IMR-90 (cell line): ENCODE data around the gene GPR137. TPM values are rescaled to one million over a fixed set of nuclear protein-coding genes. Genes with fewer than 3 reads are reported as not detected.

Experiments
- ATAC-seq: fragments of 200-7000 bp; cut with Tn5 transposase; 2 replicates; pipeline ENCODE4 v1.9.1; 2020; ENCODE audit warnings: low read depth, mild to moderate bottlenecking, moderate library complexity
- BruUV-seq: library from RNA; stranded (reverse); fragments of 400-500 nt; replicated peaks from 2 replicates; lab custom pipeline; 2021; lab: Mats Ljungman, UMichigan
- CTCF ChIA-PET: fragments of 300-600 bp; formaldehyde crosslinking; extraction: SDS; loops from one replicate; lab custom pipeline; 2021; ENCODE audit warnings: antibody characterized with exemption; lab: Yijun Ruan, JAX
- POLR2A ChIA-PET: fragments of 300-600 bp; sonication (Branson Sonifier 250); formaldehyde crosslinking; loops from one replicate; lab custom pipeline; 2022; ENCODE audit warnings: antibody characterized with exemption; ENCODE audit not compliant: unreplicated experiment; lab: Charles Lee
- DNase-seq: peaks from one replicate; pipeline ENCODE4 v3.0.0; 2013
- H2AFZ ChIP-seq: replicated peaks from 2 replicates; pipeline ENCODE3; 2013; ENCODE audit warnings: low read length, mild to moderate bottlenecking; ENCODE audit not compliant: poor library complexity
- H2AK5ac ChIP-seq: 2 replicates; pipeline ENCODE4 v1.6.1; 2013; ENCODE audit warnings: low read depth, low read length, inconsistent platforms
- H2AK9ac ChIP-seq: replicated peaks from 2 replicates; pipeline ENCODE3; 2013; ENCODE audit warnings: mild to moderate bottlenecking, low read depth, low read length, moderate library complexity; ENCODE audit not compliant: poor library complexity
- H2BK120ac ChIP-seq: 2 replicates; pipeline ENCODE4 v1.6.1; 2013; ENCODE audit warnings: low read depth, low read length, inconsistent platforms
- H2BK15ac ChIP-seq: 3 replicates; pipeline ENCODE4 v1.6.1; 2013; ENCODE audit warnings: low read depth, low read length, inconsistent platforms
- H2BK20ac ChIP-seq: 2 replicates; pipeline ENCODE4 v1.6.1; 2013; ENCODE audit warnings: low read depth, mild to moderate bottlenecking, inconsistent platforms, low read length, moderate library complexity
- H2BK5ac ChIP-seq: 2 replicates; pipeline ENCODE4 v1.6.1; 2013; ENCODE audit warnings: mild to moderate bottlenecking, low read depth, low read length, inconsistent platforms; ENCODE audit not compliant: poor library complexity, severe bottlenecking
- H3K14ac ChIP-seq: replicated peaks from 2 replicates; pipeline ENCODE4 v1.6.1; 2013; ENCODE audit warnings: low read depth, low read length, inconsistent platforms
- H3K18ac ChIP-seq: 2 replicates; pipeline ENCODE4 v1.6.1; 2013; ENCODE audit warnings: low read depth, low read length, control low read depth
- H3K23ac ChIP-seq: 2 replicates; pipeline ENCODE4 v1.6.1; 2013; ENCODE audit warnings: low read depth, low read length, inconsistent platforms
- H3K27ac ChIP-seq: 2 replicates; pipeline ENCODE4 v1.5.1; 2013; ENCODE audit warnings: mild to moderate bottlenecking, control low read depth, low read length; ENCODE audit not compliant: insufficient read depth
- H3K27me3 ChIP-seq: 2 replicates; pipeline ENCODE4 v1.6.1; 2013; ENCODE audit warnings: low read length; ENCODE audit not compliant: control insufficient read depth, insufficient read depth
- H3K36me3 ChIP-seq: 2 replicates; pipeline ENCODE4 v1.6.1; 2013; ENCODE audit warnings: low read length, mixed read lengths; ENCODE audit not compliant: control insufficient read depth, insufficient read depth
- H3K4ac ChIP-seq: 2 replicates; pipeline ENCODE4 v1.6.1; 2013; ENCODE audit warnings: low read depth, low read length, inconsistent platforms
- H3K4me1 ChIP-seq: 2 replicates; pipeline ENCODE4 v1.6.1; 2013; ENCODE audit warnings: low read length, mixed read lengths; ENCODE audit not compliant: control insufficient read depth, insufficient read depth
- H3K4me2 ChIP-seq: 2 replicates; pipeline ENCODE4 v1.6.1; 2013; ENCODE audit warnings: low read depth, mild to moderate bottlenecking, control low read depth, low read length, moderate library complexity
- H3K4me3 ChIP-seq: 2 replicates; pipeline ENCODE4 v1.5.1; 2013; ENCODE audit warnings: low read depth, mild to moderate bottlenecking, control low read depth, low read length, moderate library complexity; ENCODE audit not compliant: insufficient read depth
- H3K56ac ChIP-seq: 2 replicates; pipeline ENCODE4 v1.6.1; 2013; ENCODE audit warnings: low read length, inconsistent platforms; ENCODE audit not compliant: insufficient read depth; ENCODE audit errors: extremely low read depth
- H3K79me1 ChIP-seq, 2 experiments: 2 replicates each; pipeline ENCODE4 v1.6.1; 2013; ENCODE audit warnings: low read length in 2 of 2, inconsistent platforms in 1 of 2, low read depth in 1 of 2
- H3K9ac ChIP-seq: 2 replicates; pipeline ENCODE4 v1.6.1; 2013; ENCODE audit warnings: low read depth, low read length, control low read depth
- H3K9me1 ChIP-seq: 2 replicates; pipeline ENCODE4 v1.6.1; 2013; ENCODE audit warnings: low read length, inconsistent platforms; ENCODE audit not compliant: insufficient read depth
- H3K9me3 ChIP-seq: 2 replicates; pipeline ENCODE4 v1.6.1; 2013; ENCODE audit warnings: low read length; ENCODE audit not compliant: control insufficient read depth, insufficient read depth
- H4K20me1 ChIP-seq: 2 replicates; pipeline ENCODE4 v1.6.1; 2013; ENCODE audit warnings: low read length, inconsistent platforms; ENCODE audit not compliant: insufficient read depth
- H4K5ac ChIP-seq: 2 replicates; pipeline ENCODE4 v1.6.1; 2013; ENCODE audit warnings: mild to moderate bottlenecking, low read depth, low read length, control low read depth
- H4K8ac ChIP-seq, 2 experiments: 2 replicates each; pipeline ENCODE4 v1.6.1; 2013; ENCODE audit warnings: low read depth in 2 of 2, low read length in 2 of 2, control low read depth in 1 of 2, inconsistent platforms in 1 of 2
- H4K91ac ChIP-seq: 2 replicates; pipeline ENCODE4 v1.6.1; 2013; ENCODE audit warnings: low read depth, low read length, inconsistent platforms; ENCODE audit not compliant: insufficient read depth
- BHLHE40 ChIP-seq: fragments of 150-350 bp; IDR thresholded peaks from 2 replicates; pipeline ENCODE4 v1.6.1; 2016; ENCODE audit warnings: mild to moderate bottlenecking, low read depth, low read length
- CEBPB ChIP-seq: IDR thresholded peaks from 2 replicates; pipeline ENCODE4 v1.6.1; 2012; ENCODE audit warnings: low read depth, low read length, improper control_type of control experiment
- CHD1 ChIP-seq: IDR thresholded peaks from 2 replicates; pipeline ENCODE4 v1.6.1; 2012; ENCODE audit warnings: low read depth, low read length, improper control_type of control experiment
- CTCF ChIP-seq: conservative IDR thresholded peaks from 2 replicates; pipeline ENCODE4 v1.5.1; 2012; ENCODE audit warnings: mild to moderate bottlenecking, low read depth, low read length, improper control_type of control experiment
- ELK1 ChIP-seq: fragments of 150-350 bp; IDR thresholded peaks from 2 replicates; pipeline ENCODE4 v1.6.1; 2016; ENCODE audit warnings: low read depth, mild to moderate bottlenecking, low read length, moderate library complexity, borderline replicate concordance
- FOS ChIP-seq: fragments of 150-350 bp; IDR thresholded peaks from 2 replicates; pipeline ENCODE4 v1.6.1; 2016; ENCODE audit warnings: low read depth, low read length
- MAFK ChIP-seq: IDR thresholded peaks from 2 replicates; pipeline ENCODE4 v1.6.1; 2012; ENCODE audit warnings: low read depth, low read length, improper control_type of control experiment
- MAZ ChIP-seq: IDR thresholded peaks from 2 replicates; pipeline ENCODE4 v1.6.1; 2012; ENCODE audit warnings: low read depth, mild to moderate bottlenecking, low read length, improper control_type of control experiment, moderate library complexity, borderline replicate concordance
- MXI1 ChIP-seq: IDR thresholded peaks from 2 replicates; pipeline ENCODE4 v1.6.1; 2012; ENCODE audit warnings: low read depth, mild to moderate bottlenecking, low read length, moderate library complexity, borderline replicate concordance
- NFE2L2 ChIP-seq: fragments of 150-350 bp; IDR thresholded peaks from 2 replicates; pipeline ENCODE4 v1.6.1; 2016; ENCODE audit warnings: low read depth, mild to moderate bottlenecking, low read length
- POLR2A ChIP-seq: IDR thresholded peaks from 2 replicates; pipeline ENCODE4 v1.6.1; 2012; ENCODE audit warnings: mild to moderate bottlenecking, low read depth, low read length
- RAD21 ChIP-seq: IDR thresholded peaks from 2 replicates; pipeline ENCODE4 v1.6.1; 2012; ENCODE audit warnings: low read length, improper control_type of control experiment
- RCOR1 ChIP-seq: IDR thresholded peaks from 2 replicates; pipeline ENCODE4 v1.6.1; 2012; ENCODE audit warnings: mild to moderate bottlenecking, low read length, improper control_type of control experiment; ENCODE audit not compliant: insufficient replicate concordance
- RFX5 ChIP-seq: IDR thresholded peaks from 2 replicates; pipeline ENCODE4 v1.8.0; 2012; ENCODE audit warnings: low read depth, mild to moderate bottlenecking, low read length, moderate library complexity
- SMC3 ChIP-seq: fragments of 150-350 bp; IDR thresholded peaks from 2 replicates; pipeline ENCODE4 v1.6.1; 2016; ENCODE audit warnings: low read depth, mild to moderate bottlenecking, antibody characterized with exemption, low read length, moderate library complexity
- USF2 ChIP-seq: fragments of 150-350 bp; IDR thresholded peaks from 2 replicates; pipeline ENCODE4 v1.6.1; 2017; ENCODE audit warnings: mild to moderate bottlenecking, antibody characterized with exemption, low read length, low read depth
- WGBS, 2 experiments: methylation state at CpG; one replicate each; pipeline versions ENCODE4 v1.1.5 to v1.1.7; 2013; ENCODE audit warnings: missing lambda C conversion rate in 2 of 2; ENCODE audit not compliant: insufficient read length in 1 of 2; ENCODE audit errors: extremely low coverage in 2 of 2; 5-methylcytosine and 5-hydroxymethylcytosine counted together
- dilution Hi-C: fragments of 300-500 bp; cut with HindIII; formaldehyde crosslinking; loops from one replicate; pipeline ENCODE4 v1.14.3; 2018; ENCODE audit warnings: low sequenced_read_pairs; ENCODE audit not compliant: unreplicated experiment
- in situ Hi-C: fragments of 300-500 bp; cut with MboI; formaldehyde crosslinking; loops from 3 replicates; pipeline ENCODE4 v1.14.3; 2019; ENCODE audit warnings: low sequenced_read_pairs, inconsistent platforms, mixed read lengths
- intact Hi-C: fragments of 100-400 bp; cut with micrococcal nuclease; formaldehyde crosslinking; loops from 2 replicates; pipeline ENCODE4 v1.10.0; 2022
- polyA plus RNA-seq, 3 experiments: library from polyadenylated mRNA; depleted of rRNA; stranded (reverse); fragments of >200 nt; gene quantifications; 2 replicates each; pipeline ENCODE4 v1.2.3, GENCODE V29; 2012; ENCODE audit warnings: low replicate concordance in 1 of 3
- total RNA-seq: library from RNA; depleted of rRNA; stranded (reverse); fragments of >200 nt; gene quantifications from 2 replicates; pipeline ENCODE4 v1.2.3, GENCODE V29; 2012

Gene GPR137
- total and polyA plus RNA-seq, 2 of the 4 experiments (the other 2 are of a cell fraction): 3.6 to 26.0 TPM

DNA sequence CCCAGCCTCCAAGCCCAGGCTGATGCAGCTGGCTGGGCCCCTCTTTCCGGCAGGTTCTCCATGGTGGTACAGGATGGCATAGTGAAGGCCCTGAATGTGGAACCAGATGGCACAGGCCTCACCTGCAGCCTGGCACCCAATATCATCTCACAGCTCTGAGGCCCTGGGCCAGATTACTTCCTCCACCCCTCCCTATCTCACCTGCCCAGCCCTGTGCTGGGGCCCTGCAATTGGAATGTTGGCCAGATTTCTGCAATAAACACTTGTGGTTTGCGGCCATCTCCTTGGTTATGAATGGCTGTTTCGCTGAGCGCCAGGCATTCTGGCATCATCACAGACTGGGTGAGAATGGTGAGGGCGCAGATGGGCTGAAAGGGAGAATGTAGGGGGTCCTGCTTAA lies 35.9 kb downstream of the GPR137 start:
- POLR2A ChIA-PET: no interaction called here
- Histone ChIP-seq H2AK5ac (peak overlapping the region; percentile 17; the same call in 1 of the 2 replicates), H3K14ac (no peak overlapping the region), H3K27me3 (no peaks in the 10 kb centered on the region), H2AK9ac (no peak overlapping the region), H4K5ac (no peak overlapping the region), H3K23ac (no peak overlapping the region), H3K9ac (no peak overlapping the region), H2BK15ac (no peak overlapping the region), H3K56ac (no peak overlapping the region), H2BK20ac (no peak overlapping the region), H2BK120ac (no peak overlapping the region), H2BK5ac (no peak overlapping the region), H3K9me1 (peaks cover 14% of the 10 kb centered on the region), H4K20me1 (no peaks in the 10 kb centered on the region; the same call in 1 of the 2 replicates), H3K79me1 (peaks cover 7 to 31% of the 10 kb centered on the region in 2 experiments), H2AFZ (no peak overlapping the region), H3K4ac (no peak overlapping the region), H3K27ac (no peak overlapping the region), H3K9me3 (no peaks in the 10 kb centered on the region), H3K4me2 (no peak overlapping the region), H3K18ac (no peak overlapping the region), H4K8ac (no peak overlapping the region), H3K4me3 (no peak overlapping the region), H4K91ac (no peak overlapping the region), H3K4me1 (peaks cover 10% of the 10 kb centered on the region), H3K36me3 (peaks cover 22% of the 10 kb centered on the region)
- intact Hi-C loops: no loop called here
- CTCF ChIA-PET: interaction anchor here (0.6 to 1.5 kb wide), 2 partner anchors 10 to 16 kb away, joined by 3 to 4 read pairs; partner anchors contain the start of gene ESRRA
- in situ Hi-C loops: no loop called here
- dilution Hi-C loops: no loop called here
- BruUV-seq: no TSS peak
- no peak for TF ChIP-seq NFE2L2
- no peak for TF ChIP-seq CHD1
- no peak for TF ChIP-seq FOS
- TF ChIP-seq MAZ: no peak
- no peak for TF ChIP-seq BHLHE40
- no peak for TF ChIP-seq USF2
- TF ChIP-seq POLR2A: no peak
- TF ChIP-seq ELK1: no peak
- TF ChIP-seq RFX5: no peak
- TF ChIP-seq RCOR1: no peak
- no peak for TF ChIP-seq SMC3
- no peak for TF ChIP-seq MXI1
- TF ChIP-seq MAFK: no peak
- TF ChIP-seq CEBPB: no peak
- no peak for TF ChIP-seq CTCF
- TF ChIP-seq RAD21: no peak
- DNase-seq: peak; percentile 38
- no peak for ATAC-seq
- 79% methylated on average over 3 of the region's 5 CpGs; no CpG with 5 or more reads in 1 of the 2 experiments for WGBS, 2 experiments
